GM18861 (cell line): ENCODE measurements around the gene BAD.

Experiments
- ATAC-seq: cut with Tn5 transposase; IDR thresholded peaks from one replicate; pipeline ENCODE4 v1.9.1; 2021; ENCODE audit not compliant: unreplicated experiment

BAD gene

DNA sequence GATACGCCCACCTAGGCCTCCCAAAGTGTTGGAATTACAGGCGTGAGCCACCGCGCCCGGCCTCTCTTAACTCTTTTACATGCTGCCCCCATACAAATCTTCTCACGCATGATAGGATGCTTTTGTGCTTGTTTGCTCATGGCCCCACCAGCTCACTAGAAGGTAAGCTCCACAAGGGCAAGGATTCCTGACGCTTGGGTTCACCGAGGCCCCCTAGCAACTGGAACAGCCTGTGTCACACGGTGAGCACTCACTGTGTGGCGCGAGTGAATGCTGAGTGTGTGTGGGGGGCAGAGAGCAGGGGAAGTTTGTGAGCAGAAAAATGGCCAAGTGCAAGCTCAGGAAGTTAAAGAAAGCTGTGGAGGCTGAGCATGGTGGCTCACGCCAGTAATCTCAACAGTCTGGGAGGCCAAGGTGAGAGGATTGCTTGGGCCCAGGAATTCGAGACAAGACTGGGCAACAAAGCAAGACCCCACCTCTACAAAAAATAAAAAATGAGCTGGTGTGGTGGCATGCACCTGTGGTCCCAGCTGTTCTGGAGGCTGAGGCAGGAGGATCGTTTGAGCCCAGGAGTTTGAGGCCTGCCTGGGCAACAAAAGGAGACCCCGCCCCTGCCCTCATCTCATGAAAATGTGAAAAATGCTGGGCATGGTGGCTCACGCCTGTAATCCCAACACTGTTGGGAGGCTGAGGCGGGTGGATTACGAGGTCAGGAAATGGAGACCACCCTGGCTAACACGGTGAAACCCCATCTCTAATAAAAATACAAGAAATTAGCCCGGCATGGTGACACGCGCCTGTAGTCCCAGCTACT lies 2.3 kb downstream of the BAD start:
- no peak for ATAC-seq

DNA sequence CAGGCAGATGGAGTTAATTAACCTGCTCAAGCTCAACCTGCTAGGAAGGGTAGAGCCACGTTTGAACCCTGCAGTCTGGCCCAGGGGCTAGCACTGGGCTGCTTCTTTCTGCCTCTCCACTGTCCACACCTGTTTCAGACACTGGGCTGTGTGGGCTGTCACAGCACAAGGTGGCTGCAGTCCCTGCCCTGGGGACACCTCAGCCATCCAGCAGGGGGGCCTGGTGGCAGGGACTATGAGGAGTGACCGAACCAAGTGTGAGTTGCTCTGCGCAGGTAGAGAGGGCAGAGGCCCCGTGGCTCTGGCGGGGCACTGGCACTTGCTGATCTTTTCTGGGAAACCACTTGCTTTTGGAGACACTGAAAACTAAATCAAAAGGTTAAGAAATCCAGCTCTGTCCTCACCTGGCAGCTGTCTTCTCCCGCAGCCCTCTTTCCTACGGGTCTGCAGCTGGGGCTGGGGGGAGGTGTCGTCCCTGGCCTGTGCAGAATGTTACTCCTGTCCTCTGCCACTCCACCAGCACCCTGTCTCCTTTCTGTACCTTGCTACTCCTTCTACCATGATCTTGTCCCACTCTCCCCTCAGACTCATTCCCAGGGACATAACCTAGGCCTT lies 5.8 kb downstream of the BAD start:
- ATAC-seq, result no peak

DNA sequence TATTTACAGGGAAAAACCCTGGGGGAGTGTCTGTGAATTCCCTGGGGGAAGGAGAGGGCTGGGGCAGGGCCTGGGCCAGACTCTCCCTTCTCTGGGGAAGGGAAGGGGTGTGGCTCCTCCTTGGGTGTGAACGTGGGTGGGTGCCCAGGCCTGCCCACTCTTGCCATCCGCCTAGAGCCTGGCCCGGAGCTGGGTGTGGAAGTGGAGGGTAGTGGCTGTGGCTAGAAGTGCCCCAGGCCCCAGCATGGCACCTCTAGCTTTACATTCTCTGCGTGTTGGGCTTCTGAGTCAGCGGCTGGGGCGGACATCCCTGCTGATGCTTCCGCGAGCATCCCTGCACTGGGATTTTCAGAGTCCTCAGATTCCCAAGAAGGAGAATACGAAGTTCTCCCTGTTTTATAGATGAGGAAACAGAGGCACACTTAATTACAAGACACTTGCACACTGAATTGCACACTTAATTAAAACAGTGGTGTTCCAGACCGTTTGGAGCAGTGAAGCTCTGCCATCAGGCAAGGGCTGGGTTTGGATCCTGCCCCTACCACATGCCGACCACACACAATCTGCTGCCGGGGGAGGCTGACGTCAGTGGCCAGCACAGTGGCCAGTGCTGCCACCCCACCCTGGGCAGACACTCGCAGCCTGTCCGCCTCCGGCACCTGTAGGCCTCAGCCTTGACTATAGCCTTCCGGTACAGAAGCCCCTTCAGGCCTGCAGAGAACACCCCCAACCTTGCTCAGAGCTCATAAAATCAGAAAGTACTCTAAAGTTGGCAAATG lies 7.6 kb downstream of the BAD start:
- ATAC-seq, result no peak

DNA sequence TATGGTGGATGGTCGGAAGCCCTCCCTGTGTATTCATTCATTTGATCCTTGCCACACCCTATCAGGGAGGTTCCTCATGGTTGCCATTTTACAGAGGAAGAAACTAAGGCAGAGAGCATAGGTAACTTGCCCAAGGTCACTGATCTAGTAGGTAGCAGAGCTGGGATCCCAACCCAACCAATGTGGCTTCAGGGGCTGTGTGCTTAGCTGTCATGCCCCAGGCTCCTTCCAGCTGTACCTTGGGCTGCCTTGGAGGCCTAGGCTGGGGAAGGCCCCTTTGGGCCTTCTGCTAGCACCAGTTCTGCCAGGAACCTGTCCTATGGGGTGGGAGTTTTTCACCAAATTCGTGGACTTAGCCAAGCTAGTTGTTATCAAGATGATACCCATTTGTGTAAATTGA lies 8.6 kb downstream of the BAD start:
- no peak for ATAC-seq

DNA sequence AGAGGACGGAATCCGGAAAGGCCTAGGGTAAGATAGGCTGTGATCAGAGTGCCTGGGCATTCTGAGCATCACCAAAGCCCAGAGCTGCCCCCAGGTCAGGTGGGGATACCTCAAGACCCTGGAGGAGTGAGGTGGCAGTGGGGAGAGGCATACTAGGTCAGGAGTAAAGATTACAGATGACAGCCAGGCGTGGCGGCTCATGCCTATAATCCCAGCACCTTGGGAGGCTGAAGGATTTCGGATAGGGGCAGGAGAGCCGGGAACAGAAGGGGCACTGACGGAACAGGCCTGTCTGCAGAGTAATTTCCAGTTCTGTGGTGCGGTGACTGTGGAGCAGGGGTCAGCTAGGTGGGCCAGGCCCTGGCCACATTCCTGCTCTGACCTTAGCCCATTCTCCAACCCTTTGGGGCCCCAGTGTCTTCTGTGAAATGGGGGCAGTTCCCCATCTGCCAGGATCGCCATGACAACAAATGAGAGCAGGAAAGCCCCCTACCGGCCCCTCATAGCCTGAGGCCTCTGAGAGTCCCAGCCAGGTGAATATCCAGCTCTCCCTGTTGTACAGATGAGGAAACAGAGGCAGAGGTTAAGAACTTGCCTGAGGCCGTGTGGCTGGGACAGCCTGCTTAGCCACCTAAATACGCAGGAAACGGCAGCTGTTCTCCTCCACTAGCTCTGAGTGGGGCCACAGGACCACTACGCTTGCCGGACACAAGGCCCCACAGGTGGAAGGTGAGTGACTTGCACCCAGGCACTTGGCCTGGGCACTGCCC lies 9.2 kb downstream of the BAD start:
- ATAC-seq, result no peak

DNA sequence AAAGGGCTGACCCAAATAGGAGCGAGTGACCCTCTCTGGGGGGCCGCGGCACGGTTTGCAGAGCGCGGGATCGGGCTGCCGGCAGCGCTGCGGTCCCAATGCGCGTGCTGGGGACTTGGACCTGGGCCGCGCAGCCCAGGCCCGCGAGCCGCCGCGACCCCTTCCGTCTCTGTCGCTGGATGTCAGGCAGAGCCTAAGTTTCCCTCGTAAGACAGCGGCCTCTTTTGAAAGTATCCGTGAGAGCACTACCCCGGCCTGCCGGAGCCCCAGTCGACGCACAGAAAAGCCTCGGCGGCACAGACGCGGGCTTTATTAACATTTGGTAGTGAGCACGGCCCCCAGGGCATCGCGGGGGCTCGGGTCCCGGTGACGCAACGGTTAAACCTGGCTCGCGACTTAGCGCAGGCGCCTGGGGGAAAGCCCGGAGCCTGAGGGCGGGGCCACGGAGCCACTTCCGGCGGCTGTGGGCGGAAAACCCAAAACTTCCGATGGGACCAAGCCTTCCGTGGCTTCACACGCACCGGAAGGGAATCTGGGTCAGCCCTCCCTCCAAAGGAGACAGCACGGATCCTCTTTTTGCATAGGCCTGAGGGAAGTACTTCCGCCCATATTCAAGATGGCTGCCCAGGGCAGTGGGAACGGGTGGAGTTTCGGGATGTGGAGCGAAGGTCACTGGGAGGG lies 14.8 kb downstream of the BAD start:
- ATAC-seq, result peak; percentile 50

DNA sequence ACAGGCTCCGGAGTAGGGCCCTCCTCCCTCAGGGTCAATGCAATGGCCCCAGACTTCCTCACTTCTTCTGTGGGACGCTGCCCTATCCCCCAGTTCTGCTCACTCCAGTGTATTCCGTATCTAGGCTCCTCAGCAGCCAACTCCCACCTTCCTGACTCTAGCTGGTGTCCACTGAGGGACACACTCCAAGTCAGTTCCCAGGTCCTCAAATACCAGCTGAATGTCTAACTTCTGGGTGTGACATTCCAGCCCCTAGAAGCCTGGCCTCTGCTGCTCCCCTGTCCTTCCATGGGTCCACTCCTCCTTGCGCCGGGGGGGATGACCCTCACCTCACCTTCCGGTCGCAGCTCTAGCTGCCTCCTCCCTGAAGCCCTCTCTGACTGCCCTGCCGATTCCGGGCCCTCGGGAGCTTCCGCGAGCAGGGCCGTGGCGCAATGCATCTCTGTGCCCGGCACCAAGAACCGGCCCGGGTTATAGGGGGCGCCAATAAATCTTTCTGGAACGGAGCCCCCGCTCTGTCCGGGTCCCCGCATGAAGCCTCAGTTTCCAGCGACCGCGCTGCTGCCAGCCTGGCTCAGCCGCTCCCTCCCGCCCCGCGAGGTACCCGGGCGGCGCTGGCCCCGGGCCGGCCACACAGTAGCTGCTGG lies 15.4 kb downstream of the BAD start:
- ATAC-seq, result peak; percentile 17

DNA sequence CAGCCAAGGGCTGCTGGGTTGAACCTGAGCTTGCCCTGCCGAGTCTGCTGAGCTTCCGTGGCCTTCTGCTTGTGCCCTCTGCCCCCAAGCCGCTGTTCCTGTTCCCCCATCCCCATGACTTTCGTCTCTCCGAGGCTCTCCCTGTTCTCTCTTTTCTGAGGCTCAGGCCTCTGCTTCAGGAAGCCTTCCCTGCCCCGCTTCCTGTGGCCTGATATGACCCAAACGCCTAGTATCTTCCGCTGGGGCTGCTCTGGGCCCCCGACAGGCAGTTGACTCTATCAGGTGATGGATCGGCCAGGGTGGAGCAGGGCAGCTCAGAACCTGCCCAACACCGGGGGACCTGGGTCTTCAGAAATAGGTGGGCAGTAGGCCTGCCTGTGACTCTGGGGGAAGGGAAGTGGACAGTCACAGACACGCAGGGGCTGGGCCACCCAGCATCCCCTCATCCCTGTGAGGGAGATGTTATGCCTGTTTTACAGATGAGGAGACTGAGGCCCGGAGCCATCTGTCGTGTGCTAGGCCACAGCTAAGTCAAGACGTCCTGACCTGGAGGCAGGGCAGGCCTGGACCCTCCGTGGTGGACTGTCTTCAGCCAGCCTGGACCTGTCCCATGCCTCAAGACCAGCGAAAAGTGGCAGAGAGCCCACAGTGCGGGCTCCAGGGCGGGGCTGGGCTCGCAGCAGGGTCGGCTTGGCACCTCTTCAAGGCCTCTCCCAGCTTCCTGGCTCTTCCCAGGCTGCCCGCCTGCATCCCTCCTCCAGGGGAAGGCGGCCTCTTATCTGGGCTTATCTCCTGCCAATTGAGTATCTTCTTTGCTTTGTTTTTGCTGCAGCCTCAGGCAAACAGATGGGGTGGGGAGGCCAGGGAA lies 16.2 kb downstream of the BAD start:
- ATAC-seq, result no peak

DNA sequence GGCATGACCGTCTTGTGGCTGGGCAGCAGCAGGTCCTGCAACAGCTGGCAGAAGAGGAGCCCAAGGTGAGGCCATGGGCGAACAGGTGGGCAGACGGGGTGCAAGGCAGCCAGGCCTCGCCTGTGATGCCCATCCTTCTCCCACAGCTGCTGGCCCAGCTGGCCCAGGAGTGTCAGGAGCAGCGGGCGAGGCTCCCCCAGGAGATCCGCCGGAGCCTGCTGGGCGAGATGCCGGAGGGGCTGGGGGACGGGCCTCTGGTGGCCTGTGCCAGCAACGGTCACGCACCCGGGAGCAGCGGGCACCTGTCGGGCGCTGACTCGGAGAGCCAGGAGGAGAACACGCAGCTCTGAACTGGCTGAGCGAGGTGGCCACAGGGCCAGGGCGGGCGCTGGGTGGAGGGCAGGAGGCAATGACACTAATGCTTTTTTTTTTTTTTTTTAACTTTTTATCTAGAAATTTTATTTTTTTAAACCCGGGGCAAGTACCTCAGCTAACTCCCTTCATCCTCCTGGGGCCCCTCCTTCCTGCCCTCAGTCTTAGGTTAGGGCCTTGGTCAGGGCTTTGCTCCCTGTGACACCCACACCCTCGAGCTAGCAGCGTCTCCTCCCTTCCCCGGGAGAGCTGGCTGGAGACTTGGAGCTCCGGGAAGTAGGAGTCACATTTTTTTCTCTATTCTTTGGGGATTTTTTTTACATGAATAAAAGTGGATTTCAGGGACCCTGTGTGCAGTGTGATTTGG lies 17.1 kb downstream of the BAD start:
- ATAC-seq, result no peak

DNA sequence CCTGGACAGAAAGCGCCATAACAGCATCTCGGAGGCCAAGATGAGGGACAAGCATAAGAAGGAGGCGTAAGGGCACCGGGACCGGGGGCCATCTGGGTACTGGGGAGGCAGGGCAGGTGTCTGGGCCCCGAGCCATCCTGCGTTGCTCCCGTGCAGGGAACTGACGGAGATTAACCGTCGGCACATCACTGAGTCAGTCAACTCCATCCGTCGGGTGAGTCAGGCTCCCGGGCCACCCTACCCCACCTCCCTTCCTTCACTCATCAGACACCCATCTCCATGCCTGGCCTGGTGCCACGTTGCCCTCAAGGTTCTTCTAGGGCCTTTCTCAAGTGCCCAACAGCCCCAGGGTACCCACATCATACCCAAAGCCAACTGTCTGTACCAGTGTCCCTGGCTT lies 18.1 kb downstream of the BAD start:
- ATAC-seq, result no peak

DNA sequence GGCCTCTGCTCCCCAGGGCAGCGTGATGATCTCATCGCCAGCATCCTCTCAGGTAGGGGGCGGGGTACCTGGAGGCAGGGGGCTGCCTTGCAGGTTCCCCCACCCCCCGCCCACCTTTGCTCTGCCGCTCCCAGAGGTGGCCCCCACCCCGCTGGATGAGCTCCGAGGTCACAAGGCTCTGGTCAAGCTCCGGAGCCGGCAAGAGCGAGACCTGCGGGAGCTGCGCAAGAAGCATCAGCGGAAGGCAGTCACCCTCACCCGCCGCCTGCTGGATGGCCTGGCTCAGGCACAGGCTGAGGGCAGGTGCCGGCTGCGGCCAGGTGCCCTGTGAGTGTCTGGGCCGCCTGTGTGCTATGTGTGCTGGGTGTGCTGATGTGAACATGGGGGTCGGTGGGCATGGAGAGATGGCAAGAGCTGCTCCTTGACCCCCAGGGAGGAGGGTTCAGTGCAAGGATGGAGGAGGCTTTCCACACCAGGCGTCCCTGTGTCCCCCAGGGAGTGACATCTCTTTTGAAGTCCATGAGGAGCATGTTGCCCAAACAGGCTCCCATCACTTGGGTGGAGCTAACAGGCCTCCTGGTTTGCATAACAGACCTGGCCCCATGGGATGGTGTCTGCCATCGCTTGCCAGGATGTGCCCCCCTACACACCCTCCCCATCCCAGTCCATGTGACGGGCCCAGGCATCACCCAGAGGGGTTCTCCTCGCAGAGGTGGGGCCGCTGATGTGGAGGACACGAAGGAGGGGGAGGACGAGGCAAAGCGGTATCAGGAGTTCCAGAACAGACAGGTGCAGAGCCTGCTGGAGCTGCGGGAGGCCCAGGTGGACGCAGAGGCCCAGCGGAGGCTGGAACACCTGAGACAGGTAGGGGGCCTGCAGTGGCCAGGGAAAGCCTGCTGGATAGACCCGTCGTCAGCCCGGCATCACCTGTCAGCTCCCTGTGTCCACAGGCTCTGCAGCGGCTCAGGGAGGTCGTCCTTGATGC lies 19.0 kb downstream of the BAD start:
- ATAC-seq, result no peak

DNA sequence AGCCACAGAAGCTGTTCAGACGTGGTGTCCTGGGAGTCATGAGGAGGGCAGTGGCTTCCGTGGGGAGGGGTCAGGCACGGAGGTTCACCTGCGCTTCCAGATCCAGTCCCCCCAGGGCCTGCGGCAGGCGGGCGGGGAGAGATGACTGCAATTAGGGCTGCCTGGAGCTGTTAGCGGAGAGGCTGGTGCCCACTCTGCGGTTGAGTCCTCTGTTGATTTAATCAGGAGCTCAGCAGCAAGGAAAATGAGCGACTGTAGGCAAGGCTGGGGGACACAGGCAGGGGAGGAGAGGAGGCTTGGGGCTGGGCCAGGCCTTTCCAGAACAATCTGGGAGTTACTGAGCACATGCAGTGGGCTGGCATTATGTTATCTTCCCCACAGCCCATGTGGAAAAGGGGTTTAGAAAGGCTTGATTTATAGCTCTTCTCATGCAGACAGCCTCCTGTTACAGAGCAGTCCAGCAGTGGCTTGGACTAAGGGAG lies 20.1 kb downstream of the BAD start:
- ATAC-seq, result no peak

DNA sequence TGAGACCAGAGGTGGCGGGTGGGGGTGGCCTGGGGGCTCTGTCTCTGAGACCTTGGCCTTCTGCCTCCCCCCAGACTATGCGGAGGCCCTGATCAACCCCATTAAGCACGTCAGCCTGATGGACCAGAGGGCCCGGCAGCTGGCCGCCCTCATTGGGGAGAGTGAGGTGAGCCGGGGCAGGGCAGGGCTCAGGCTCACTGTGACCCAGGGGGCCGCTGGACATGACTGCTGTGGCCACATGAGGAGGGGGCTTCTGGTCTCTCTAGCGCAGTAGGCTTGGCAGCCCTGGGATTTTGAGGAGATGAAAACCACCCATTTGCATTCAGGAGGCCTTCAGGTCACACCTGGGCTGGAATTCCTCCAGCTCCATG lies 20.5 kb downstream of the BAD start:
- ATAC-seq, result no peak

DNA sequence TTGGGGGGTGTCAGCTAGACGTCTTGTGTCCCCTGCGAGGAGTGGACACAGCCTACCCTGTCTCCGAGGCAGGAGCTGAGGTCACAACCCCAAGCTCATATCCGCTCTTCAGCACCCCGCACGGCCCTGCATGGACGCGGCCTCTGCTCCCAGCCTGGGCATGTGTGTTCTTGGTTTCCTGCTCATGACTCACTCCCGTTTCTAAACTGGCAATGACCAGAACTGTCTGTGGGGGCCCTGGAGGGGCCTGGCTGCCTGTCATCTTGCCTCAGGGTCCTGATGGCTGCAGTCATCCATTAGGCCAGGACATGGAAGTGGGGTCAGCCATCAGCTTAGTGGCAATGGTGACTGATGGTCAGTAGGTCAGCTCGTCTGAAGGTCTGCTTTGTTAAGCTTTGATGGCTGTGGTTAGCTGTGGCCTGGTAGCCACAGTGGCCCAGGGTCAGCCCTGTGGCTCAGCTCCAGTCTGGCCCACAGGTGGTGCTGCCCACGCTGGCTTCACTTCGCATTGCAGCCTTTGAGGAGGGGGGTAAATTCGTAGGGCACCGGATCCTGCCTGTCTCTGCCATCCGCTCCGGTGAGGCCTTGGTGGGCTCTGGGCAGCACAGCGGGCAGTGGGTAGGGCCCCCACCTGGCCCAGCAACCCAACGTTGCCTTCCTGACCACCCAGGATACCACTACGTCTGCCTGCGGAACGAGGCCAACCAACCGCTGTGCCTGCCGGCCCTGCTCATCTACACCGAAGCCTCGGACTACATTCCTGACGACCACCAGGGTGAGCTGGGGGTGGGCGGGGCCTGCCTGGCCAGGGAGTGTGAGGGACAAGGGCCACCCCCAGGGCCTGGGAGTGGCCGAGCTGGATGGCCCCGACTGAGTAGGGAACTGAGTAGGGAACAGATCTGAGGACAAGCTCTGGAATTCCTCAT lies 21.2 kb downstream of the BAD start:
- no peak for ATAC-seq

DNA sequence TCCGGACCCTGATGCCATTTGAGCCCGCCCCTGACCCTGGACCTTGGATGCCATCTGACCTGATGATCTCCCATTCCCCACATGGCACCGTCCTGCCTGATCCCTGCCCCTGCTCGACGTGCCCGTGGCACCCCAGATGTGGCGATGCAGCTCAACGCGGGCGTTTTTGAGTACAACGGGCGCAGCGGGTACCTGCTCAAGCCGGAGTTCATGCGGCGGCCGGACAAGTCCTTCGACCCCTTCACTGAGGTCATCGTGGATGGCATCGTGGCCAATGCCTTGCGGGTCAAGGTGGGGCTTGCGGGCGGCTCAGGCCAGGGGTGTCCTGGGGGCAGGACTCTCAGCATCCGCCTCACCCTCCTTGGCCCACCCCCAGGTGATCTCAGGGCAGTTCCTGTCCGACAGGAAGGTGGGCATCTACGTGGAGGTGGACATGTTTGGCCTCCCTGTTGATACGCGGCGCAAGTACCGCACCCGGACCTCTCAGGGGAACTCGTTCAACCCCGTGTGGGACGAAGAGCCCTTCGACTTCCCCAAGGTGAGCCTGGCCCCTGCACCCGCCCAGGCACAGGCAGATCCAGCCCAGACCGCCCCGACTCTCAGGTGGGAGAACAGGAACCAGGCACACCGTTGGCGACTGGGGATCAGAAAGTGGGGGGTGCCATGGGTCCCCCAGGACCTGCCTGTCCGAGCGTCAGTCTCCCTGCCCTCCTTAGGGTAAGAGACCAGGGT lies 22.0 kb downstream of the BAD start:
- ATAC-seq, result no peak
